Placental pericyte (primary cell): ENCODE data around the gene STON1. TPM values are rescaled to one million over a fixed set of nuclear protein-coding genes. Genes with fewer than 3 reads are reported as not detected.

Source experiments
- small RNA-seq: library from RNA; depleted of rRNA; stranded (forward); fragments of <200 nt; gene quantifications from one replicate; pipeline ENCODE3, GENCODE V24; 2012; ENCODE audit warnings: low replicate concordance
- total RNA-seq: library from RNA; depleted of rRNA; stranded (reverse); fragments of >200 nt; gene quantifications from 2 replicates; pipeline ENCODE4 v1.2.3, GENCODE V29; 2012

Gene STON1, protein sequence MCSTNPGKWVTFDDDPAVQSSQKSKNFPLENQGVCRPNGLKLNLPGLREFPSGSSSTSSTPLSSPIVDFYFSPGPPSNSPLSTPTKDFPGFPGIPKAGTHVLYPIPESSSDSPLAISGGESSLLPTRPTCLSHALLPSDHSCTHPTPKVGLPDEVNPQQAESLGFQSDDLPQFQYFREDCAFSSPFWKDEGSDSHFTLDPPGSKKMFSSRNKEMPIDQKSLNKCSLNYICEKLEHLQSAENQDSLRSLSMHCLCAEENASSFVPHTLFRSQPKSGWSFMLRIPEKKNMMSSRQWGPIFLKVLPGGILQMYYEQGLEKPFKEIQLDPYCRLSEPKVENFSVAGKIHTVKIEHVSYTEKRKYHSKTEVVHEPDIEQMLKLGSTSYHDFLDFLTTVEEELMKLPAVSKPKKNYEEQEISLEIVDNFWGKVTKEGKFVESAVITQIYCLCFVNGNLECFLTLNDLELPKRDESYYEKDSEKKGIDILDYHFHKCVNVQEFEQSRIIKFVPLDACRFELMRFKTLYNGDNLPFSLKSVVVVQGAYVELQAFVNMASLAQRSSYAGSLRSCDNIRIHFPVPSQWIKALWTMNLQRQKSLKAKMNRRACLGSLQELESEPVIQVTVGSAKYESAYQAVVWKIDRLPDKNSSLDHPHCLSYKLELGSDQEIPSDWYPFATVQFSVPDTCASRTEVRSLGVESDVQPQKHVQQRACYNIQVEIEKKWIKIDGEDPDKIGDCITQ
- total RNA-seq: 8.4 and 20.1 TPM in 2 replicates

DNA sequence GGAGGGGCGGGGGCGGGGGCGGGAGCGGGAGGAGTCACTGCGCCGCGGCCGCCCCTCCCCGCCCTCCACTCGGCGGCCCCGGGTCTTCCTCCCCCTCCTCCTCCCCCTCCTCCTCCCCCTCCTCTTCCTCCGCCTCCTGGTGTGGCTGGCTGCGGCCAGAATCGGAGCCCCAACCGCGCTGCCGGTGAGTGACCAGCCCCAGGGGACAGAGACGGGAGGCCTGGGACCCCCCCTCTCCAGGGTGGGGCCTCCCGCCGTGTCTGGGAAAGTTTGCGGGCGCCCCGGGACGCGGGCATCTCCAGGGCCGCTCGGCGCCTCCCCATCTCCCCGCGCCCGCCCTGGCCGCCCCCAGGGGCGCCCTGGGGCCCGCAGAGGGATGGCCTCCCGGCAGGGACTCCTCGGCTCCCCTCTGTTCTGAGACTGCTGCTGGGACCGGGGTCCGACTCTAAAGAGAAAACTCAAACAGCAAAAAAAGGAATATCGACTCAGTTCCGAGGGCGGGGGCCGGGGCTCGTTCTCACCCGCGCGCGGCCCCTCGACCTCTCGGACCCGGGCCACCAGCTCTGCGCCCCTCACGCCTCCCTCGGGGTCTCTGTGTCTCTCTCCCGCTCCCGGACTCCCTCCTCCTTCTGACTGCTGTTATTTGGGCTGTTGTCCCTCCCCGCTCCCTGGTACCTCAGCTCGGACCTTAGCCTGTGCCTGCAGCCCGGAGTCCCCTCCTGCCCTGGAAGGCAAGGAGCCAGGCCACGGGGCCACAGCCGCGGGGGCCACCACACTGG is at the start of gene STON1:
STON1 (plus strand) TSS at position 122 of the 779 bp plus-strand sequence. CDS start 50,480 bp downstream, outside the sequence.

DNA sequence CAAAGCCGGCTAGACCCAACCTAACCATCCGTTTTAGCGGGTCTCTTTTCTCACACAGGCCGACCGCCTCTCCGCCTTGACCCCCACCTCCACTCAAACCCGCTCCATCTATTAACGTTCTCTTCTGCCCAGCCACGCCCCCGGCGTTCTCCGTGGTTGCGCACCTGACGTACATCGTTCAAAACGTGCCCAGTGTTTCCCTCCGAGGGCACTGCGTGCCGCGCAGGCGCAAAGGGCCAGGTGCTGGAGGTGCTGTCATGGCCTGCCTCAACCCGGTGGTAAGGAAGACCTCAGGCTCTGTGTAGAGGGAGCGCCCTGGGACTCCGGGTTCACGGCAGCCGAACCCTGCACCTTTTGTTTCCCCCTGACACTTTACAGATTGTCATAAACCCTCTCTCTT is 87.7 kb downstream of the STON1 start, which contains the start of gene GTF2A1L:
GTF2A1L (plus strand) TSS at position 239 of the 400 bp plus-strand sequence; CDS start at position 258, 19 bp downstream.

Small RNA genes within 50 kb of the gene (small RNA-seq; reads per million reads assigned to genes)
- not detected for gene RNU6-282P
- gene TPT1P11: not detected

Other genes with a start within 250 kb of the STON1 start
- 25.8 and 51.4 TPM in 2 replicates for gene FOXN2, start 215.5 kb upstream of the STON1 start, total RNA-seq
- gene PPP1R21, start 89.4 kb upstream of the STON1 start, total RNA-seq: 17.5 and 22.5 TPM in 2 replicates
- gene GTF2A1L, start 87.7 kb downstream of the STON1 start, total RNA-seq: 0.43 and 0.66 TPM in 2 replicates
- not detected in 2 replicates for gene LHCGR, start 225.6 kb downstream of the STON1 start, total RNA-seq